ENCODE data around the gene SLC12A9. TPM values are rescaled to one million over a fixed set of nuclear protein-coding genes. Genes with fewer than 3 reads are reported as not detected.

The SLC12A9 gene
- total and polyA plus RNA-seq, 2 experiments from 2014 or later: 10.3 to 39.9 TPM

GRCh38 chr7:100899432-100899831, 46.9 kb downstream of the SLC12A9 start:
- Mint-ChIP-seq H3K27ac (no peak overlapping the region), H3K4me3 (no peak overlapping the region), H3K27me3 (ENCODE audit: insufficient read depth, low read depth, poor library complexity) (peaks cover 23% of the 10 kb centered on the region), H3K36me3 (ENCODE audit: low read depth) (no peaks in the 10 kb centered on the region; the same call in 2 of the 3 replicates), H3K4me1 (peaks cover 6% of the 10 kb centered on the region), H3K9me3 (peaks cover 8% of the 10 kb centered on the region; the same call in 1 of the 3 replicates)
- DNase-seq (ENCODE audit: low spot score): no peak
- Histone ChIP-seq H3K27me3 (ENCODE audit: insufficient read depth) (peaks cover 26% of the 10 kb centered on the region), H2AFZ (no peak overlapping the region), H3F3A (replicated peaks; ENCODE audit: low read depth) (peaks cover 5% of the 10 kb centered on the region; the same call in 1 of the 2 replicates), H3K9me2 (ENCODE audit: insufficient read depth) (no peaks in the 10 kb centered on the region), H3K4me3 (no peak overlapping the region), H3K36me3 (ENCODE audit: insufficient read depth) (no peaks in the 10 kb centered on the region), H3K79me2 (replicated peaks; ENCODE audit: insufficient read depth) (no peaks in the 10 kb centered on the region), H3K4me1 (ENCODE audit: insufficient read depth) (peaks cover 4% of the 10 kb centered on the region; the same call in 1 of the 2 replicates), H4K20me1 (replicated peaks; ENCODE audit: insufficient read depth) (no peaks in the 10 kb centered on the region; the same call in 1 of the 2 replicates), H3K4me2 (no peak overlapping the region), H3K27ac (ENCODE audit: low read depth) (no peak overlapping the region)
- no peak for ATAC-seq
- TF ChIP-seq STAT1 (IDR thresholded peaks at IDR 0.05; ENCODE audit: unreplicated experiment): no peak
- TF ChIP-seq, protein P1, sequence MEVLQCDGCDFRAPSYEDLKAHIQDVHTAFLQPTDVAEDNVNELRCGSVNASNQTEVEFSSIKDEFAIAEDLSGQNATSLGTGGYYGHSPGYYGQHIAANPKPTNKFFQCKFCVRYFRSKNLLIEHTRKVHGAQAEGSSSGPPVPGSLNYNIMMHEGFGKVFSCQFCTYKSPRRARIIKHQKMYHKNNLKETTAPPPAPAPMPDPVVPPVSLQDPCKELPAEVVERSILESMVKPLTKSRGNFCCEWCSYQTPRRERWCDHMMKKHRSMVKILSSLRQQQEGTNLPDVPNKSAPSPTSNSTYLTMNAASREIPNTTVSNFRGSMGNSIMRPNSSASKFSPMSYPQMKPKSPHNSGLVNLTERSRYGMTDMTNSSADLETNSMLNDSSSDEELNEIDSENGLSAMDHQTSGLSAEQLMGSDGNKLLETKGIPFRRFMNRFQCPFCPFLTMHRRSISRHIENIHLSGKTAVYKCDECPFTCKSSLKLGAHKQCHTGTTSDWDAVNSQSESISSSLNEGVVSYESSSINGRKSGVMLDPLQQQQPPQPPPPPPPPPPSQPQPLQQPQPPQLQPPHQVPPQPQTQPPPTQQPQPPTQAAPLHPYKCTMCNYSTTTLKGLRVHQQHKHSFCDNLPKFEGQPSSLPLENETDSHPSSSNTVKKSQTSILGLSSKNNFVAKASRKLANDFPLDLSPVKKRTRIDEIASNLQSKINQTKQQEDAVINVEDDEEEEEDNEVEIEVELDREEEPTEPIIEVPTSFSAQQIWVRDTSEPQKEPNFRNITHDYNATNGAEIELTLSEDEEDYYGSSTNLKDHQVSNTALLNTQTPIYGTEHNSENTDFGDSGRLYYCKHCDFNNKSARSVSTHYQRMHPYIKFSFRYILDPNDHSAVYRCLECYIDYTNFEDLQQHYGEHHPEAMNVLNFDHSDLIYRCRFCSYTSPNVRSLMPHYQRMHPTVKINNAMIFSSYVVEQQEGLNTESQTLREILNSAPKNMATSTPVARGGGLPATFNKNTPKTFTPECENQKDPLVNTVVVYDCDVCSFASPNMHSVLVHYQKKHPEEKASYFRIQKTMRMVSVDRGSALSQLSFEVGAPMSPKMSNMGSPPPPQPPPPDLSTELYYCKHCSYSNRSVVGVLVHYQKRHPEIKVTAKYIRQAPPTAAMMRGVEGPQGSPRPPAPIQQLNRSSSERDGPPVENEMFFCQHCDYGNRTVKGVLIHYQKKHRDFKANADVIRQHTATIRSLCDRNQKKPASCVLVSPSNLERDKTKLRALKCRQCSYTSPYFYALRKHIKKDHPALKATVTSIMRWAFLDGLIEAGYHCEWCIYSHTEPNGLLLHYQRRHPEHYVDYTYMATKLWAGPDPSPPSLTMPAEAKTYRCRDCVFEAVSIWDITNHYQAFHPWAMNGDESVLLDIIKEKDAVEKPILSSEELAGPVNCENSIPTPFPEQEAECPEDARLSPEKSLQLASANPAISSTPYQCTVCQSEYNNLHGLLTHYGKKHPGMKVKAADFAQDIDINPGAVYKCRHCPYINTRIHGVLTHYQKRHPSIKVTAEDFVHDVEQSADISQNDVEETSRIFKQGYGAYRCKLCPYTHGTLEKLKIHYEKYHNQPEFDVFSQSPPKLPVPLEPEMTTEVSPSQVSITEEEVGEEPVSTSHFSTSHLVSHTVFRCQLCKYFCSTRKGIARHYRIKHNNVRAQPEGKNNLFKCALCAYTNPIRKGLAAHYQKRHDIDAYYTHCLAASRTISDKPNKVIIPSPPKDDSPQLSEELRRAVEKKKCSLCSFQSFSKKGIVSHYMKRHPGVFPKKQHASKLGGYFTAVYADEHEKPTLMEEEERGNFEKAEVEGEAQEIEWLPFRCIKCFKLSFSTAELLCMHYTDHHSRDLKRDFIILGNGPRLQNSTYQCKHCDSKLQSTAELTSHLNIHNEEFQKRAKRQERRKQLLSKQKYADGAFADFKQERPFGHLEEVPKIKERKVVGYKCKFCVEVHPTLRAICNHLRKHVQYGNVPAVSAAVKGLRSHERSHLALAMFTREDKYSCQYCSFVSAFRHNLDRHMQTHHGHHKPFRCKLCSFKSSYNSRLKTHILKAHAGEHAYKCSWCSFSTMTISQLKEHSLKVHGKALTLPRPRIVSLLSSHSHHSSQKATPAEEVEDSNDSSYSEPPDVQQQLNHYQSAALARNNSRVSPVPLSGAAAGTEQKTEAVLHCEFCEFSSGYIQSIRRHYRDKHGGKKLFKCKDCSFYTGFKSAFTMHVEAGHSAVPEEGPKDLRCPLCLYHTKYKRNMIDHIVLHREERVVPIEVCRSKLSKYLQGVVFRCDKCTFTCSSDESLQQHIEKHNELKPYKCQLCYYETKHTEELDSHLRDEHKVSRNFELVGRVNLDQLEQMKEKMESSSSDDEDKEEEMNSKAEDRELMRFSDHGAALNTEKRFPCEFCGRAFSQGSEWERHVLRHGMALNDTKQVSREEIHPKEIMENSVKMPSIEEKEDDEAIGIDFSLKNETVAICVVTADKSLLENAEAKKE (CRISPR knock-in tag; IDR thresholded peaks at IDR 0.05): no peak
- TF ChIP-seq, protein P2, sequence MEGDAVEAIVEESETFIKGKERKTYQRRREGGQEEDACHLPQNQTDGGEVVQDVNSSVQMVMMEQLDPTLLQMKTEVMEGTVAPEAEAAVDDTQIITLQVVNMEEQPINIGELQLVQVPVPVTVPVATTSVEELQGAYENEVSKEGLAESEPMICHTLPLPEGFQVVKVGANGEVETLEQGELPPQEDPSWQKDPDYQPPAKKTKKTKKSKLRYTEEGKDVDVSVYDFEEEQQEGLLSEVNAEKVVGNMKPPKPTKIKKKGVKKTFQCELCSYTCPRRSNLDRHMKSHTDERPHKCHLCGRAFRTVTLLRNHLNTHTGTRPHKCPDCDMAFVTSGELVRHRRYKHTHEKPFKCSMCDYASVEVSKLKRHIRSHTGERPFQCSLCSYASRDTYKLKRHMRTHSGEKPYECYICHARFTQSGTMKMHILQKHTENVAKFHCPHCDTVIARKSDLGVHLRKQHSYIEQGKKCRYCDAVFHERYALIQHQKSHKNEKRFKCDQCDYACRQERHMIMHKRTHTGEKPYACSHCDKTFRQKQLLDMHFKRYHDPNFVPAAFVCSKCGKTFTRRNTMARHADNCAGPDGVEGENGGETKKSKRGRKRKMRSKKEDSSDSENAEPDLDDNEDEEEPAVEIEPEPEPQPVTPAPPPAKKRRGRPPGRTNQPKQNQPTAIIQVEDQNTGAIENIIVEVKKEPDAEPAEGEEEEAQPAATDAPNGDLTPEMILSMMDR (conservative IDR thresholded peaks at IDR 0.05; ENCODE audit: low read depth in 2 of 2): no peak

- Mint-ChIP-seq H3K9me3 (peaks cover 6% of the 10 kb centered on the region; the same call in 1 of the 3 replicates), H3K27me3 (ENCODE audit: insufficient read depth, low read depth, poor library complexity) (peaks cover 16% of the 10 kb centered on the region), H3K27ac (no peak overlapping the region), H3K4me1 (peaks cover 5% of the 10 kb centered on the region), H3K4me3 (no peak overlapping the region), H3K36me3 (ENCODE audit: low read depth) (no peaks in the 10 kb centered on the region; the same call in 2 of the 3 replicates)
- H3K27me3 ChIP-seq (ENCODE audit: insufficient read depth): peaks cover 16% of the 10 kb centered on the region
- peaks cover 3% of the 10 kb centered on the region; the same call in 1 of the 2 replicates for H3K4me1 ChIP-seq (ENCODE audit: insufficient read depth)
- no peak overlapping the region for H3K27ac ChIP-seq (ENCODE audit: low read depth)
- no peaks in the 10 kb centered on the region for H3K9me2 ChIP-seq (ENCODE audit: insufficient read depth)
- no peak overlapping the region for H2AFZ ChIP-seq
- DNase-seq (ENCODE audit: low spot score) (no peak), ATAC-seq (no peak)
- TF ChIP-seq, protein P2 (conservative IDR thresholded peaks at IDR 0.05; ENCODE audit: low read depth in 2 of 2): no peak
- TF ChIP-seq EZH2 (IDR thresholded peaks at IDR 0.05; ENCODE audit: low read depth, unreplicated experiment): no peak
- H3K36me3 ChIP-seq (ENCODE audit: insufficient read depth): no peaks in the 10 kb centered on the region
- H4K20me1 ChIP-seq (replicated peaks; ENCODE audit: insufficient read depth): no peaks in the 10 kb centered on the region; the same call in 1 of the 2 replicates
- H3F3A ChIP-seq (replicated peaks; ENCODE audit: low read depth): peaks cover 4% of the 10 kb centered on the region; the same call in 1 of the 2 replicates
- no peak overlapping the region for H3K4me2 ChIP-seq
- H3K79me2 ChIP-seq (replicated peaks; ENCODE audit: insufficient read depth): no peaks in the 10 kb centered on the region
- no peak overlapping the region for H3K4me3 ChIP-seq
Measured at GRCh38 chr7:100900978-100901377, 48.5 kb downstream of the SLC12A9 start.

Measured in GM23338 (cell line).